Vagina (tissue), 2 donors: ENCODE data around the gene MUC12. TPM values are rescaled to one million over a fixed set of nuclear protein-coding genes. Genes with fewer than 3 reads are reported as not detected.
"Not testable (repeated sequence)": the region's sequence is repeated elsewhere in the genome, so short reads cannot be mapped to it uniquely, and the experiment has no call there.

Experiments
- DNase-seq, 2 donors: peaks; one replicate each; pipeline ENCODE4 v3.0.0-alpha.2; 2017; ENCODE audit errors: extremely low spot score in 2 of 2
- H3K27ac ChIP-seq: fragments of 200-600 bp; sonication (generic); one replicate; pipeline ENCODE4 v1.5.1; 2019
- H3K27me3 ChIP-seq: fragments of 200-600 bp; sonication (generic); one replicate; pipeline ENCODE4 v1.5.1; 2019
- H3K36me3 ChIP-seq, 2 donors: fragments of 200-600 bp; sonication (generic); one replicate each; pipeline ENCODE4 v1.5.1; 2017 to 2019
- H3K4me1 ChIP-seq: fragments of 200-600 bp; sonication (generic); one replicate; pipeline ENCODE4 v1.5.1; 2019
- H3K4me3 ChIP-seq, 2 donors: fragments of 200-600 bp; sonication (generic); 1 replicate in 1 of 2; 2 replicates in 1 of 2; pipeline ENCODE4 v1.5.1; 2016 to 2019
- H3K9me3 ChIP-seq: fragments of 200-600 bp; sonication (generic); one replicate; pipeline ENCODE4 v1.5.1; 2019
- CTCF ChIP-seq, 3 experiments: fragments of 450-650 bp in 2 of 3; fragments of 200-600 bp in 1 of 3; sonication (generic) in 1 of 3; IDR thresholded peaks; one replicate each; pipeline ENCODE4 v1.5.1; 2017 to 2019; ENCODE audit warnings: antibody characterized with exemption in 3 of 3, mild to moderate bottlenecking in 2 of 3, moderate library complexity in 2 of 3
- POLR2A ChIP-seq, 2 donors: fragments of 450-650 bp; IDR thresholded peaks; one replicate each; pipeline ENCODE4 v1.6.1; 2017; ENCODE audit warnings: antibody characterized with exemption in 2 of 2, mild to moderate bottlenecking in 2 of 2, moderate library complexity in 2 of 2
- POLR2AphosphoS5 ChIP-seq, 2 donors: sonication (generic); formaldehyde crosslinking; IDR thresholded peaks; one replicate each; pipeline ENCODE4 v1.9.0; 2017; ENCODE audit warnings: antibody characterized with exemption in 2 of 2, mild to moderate bottlenecking in 2 of 2, low read depth in 1 of 2; ENCODE audit not compliant: insufficient read depth in 1 of 2
- intact Hi-C: fragments of 100-400 bp; cut with DNase I; formaldehyde crosslinking; loops from one replicate; pipeline ENCODE4 v1.15.1; 2023
- total RNA-seq: library from RNA; depleted of rRNA; stranded (reverse); fragments of >200 nt; gene quantifications from one replicate; pipeline ENCODE4 v1.2.3, GENCODE V29; 2016

MUC12 gene
- total RNA-seq: 2.7 TPM

GRCh38 chr7:100969066-100969615 lies at the start of gene MUC12:
Gene MUC12 (plus strand): TSS chr7:100969565. CDS start chr7:100969623, 58 bp downstream.
- intact Hi-C loops: no loop called here
- Histone ChIP-seq H3K27me3 (no peaks in the 10 kb centered on the region), H3K36me3 (no peaks in the 10 kb centered on the region), H3K27ac (no peak within 1 kb of the TSS), H3K4me1 (peaks cover 19% of the 10 kb centered on the region), H3K4me3 (no peak within 1 kb of the TSS), H3K9me3 (no peaks in the 10 kb centered on the region)
- TF ChIP-seq POLR2A (IDR thresholded peaks at IDR 0.05) (no peak), POLR2AphosphoS5 (IDR thresholded peaks at IDR 0.05; ENCODE audit: insufficient read depth in 1 of 2, low read depth in 1 of 2) (no peak), CTCF (IDR thresholded peaks at IDR 0.05) (no peak)
- DNase-seq: no peak

GRCh38 chr7:100919779-100920437 lies 49.5 kb upstream of the MUC12 start:
- H3K36me3 ChIP-seq, H3K27me3 ChIP-seq, DNase-seq, H3K4me1 ChIP-seq, intact Hi-C loops, H3K4me3 ChIP-seq, H3K9me3 ChIP-seq, H3K27ac ChIP-seq: not testable (repeated sequence)

GRCh38 chr7:100921039-100921438 lies 48.3 kb upstream of the MUC12 start:
- TF ChIP-seq CTCF (IDR thresholded peaks at IDR 0.05): no peak
- no peak for TF ChIP-seq POLR2A (IDR thresholded peaks at IDR 0.05)
- TF ChIP-seq POLR2AphosphoS5 (IDR thresholded peaks at IDR 0.05; ENCODE audit: insufficient read depth in 1 of 2, low read depth in 1 of 2): no peak
- Histone ChIP-seq H3K27ac (no peak overlapping the region), H3K27me3 (no peaks in the 10 kb centered on the region), H3K36me3 (no peaks in the 10 kb centered on the region), H3K4me1 (peaks cover 3% of the 10 kb centered on the region), H3K4me3 (no peak overlapping the region), H3K9me3 (no peaks in the 10 kb centered on the region)
- intact Hi-C loops: no loop called here
- DNase-seq: no peak

GRCh38 chr7:100923616-100924015 lies 45.7 kb upstream of the MUC12 start:
- H3K36me3 ChIP-seq, H3K27ac ChIP-seq, intact Hi-C loops, DNase-seq, H3K4me1 ChIP-seq, H3K4me3 ChIP-seq, H3K9me3 ChIP-seq, H3K27me3 ChIP-seq: not testable (repeated sequence)

- TF ChIP-seq POLR2A (IDR thresholded peaks at IDR 0.05): no peak
- no peak for TF ChIP-seq CTCF (IDR thresholded peaks at IDR 0.05)
- no peak for TF ChIP-seq POLR2AphosphoS5 (IDR thresholded peaks at IDR 0.05; ENCODE audit: insufficient read depth in 1 of 2, low read depth in 1 of 2)
- DNase-seq: no peak
- H3K27ac ChIP-seq: no peak overlapping the region
- H3K4me3 ChIP-seq: no peak overlapping the region
- no peaks in the 10 kb centered on the region for H3K9me3 ChIP-seq
- intact Hi-C loops: no loop called here
- no peaks in the 10 kb centered on the region for H3K36me3 ChIP-seq
- H3K4me1 ChIP-seq: no peaks in the 10 kb centered on the region
- no peaks in the 10 kb centered on the region for H3K27me3 ChIP-seq
Measured at GRCh38 chr7:100929808-100930174, 39.6 kb upstream of the MUC12 start.

GRCh38 chr7:100933734-100934133 lies 35.6 kb upstream of the MUC12 start:
- DNase-seq: no peak
- no peaks in the 10 kb centered on the region for H3K9me3 ChIP-seq
- H3K36me3 ChIP-seq: no peaks in the 10 kb centered on the region
- H3K27me3 ChIP-seq: no peaks in the 10 kb centered on the region
- intact Hi-C loops: no loop called here
- TF ChIP-seq POLR2AphosphoS5 (IDR thresholded peaks at IDR 0.05; ENCODE audit: insufficient read depth in 1 of 2, low read depth in 1 of 2) (no peak), POLR2A (IDR thresholded peaks at IDR 0.05) (no peak), CTCF (IDR thresholded peaks at IDR 0.05) (no peak)
- no peak overlapping the region for H3K27ac ChIP-seq
- H3K4me3 ChIP-seq: no peak overlapping the region
- no peaks in the 10 kb centered on the region for H3K4me1 ChIP-seq

- intact Hi-C loops, H3K9me3 ChIP-seq, H3K4me3 ChIP-seq, DNase-seq, H3K27ac ChIP-seq, H3K36me3 ChIP-seq, H3K27me3 ChIP-seq, H3K4me1 ChIP-seq: not testable (repeated sequence)
Measured at GRCh38 chr7:100935381-100935780, 34.0 kb upstream of the MUC12 start.

- H3K9me3 ChIP-seq, DNase-seq, H3K27me3 ChIP-seq, H3K4me3 ChIP-seq, H3K27ac ChIP-seq, H3K4me1 ChIP-seq, H3K36me3 ChIP-seq, intact Hi-C loops: not testable (repeated sequence)
Measured at GRCh38 chr7:100936167-100936566, 33.2 kb upstream of the MUC12 start.
